ENCODE data around the gene TCERG1.

TCERG1 gene

DNA sequence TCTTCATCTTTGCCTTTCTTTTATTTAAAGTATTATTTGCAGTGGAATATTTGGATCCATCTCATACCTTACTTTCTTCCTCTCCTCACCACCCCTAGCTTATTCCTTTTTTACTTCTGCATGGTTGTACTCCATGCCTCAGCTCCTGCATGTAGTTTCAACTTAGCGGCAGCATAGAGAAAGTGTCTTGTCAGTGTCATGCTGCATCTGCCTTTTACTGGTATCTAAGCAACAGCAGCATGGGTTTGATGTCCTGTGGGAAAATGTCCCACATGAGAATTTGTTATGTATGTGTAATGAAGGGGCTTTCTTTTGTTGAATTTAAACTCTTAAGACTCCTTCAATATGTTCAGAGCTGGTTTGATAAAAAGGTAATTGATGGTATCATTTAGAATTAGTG lies 20.6 kb downstream of the TCERG1 start:
- no peak for DNase-seq (ENCODE audit: low read depth)
- TF ChIP-seq CTCF (conservative IDR thresholded peaks at IDR 0.05; ENCODE audit: low read length): no peak
- no peak overlapping the region for H3K4me3 ChIP-seq (ENCODE audit: low read length)

GRCh38 chr5:146474065-146474464 lies 26.9 kb downstream of the TCERG1 start:
- no peak overlapping the region for H3K4me3 ChIP-seq (ENCODE audit: low read length)
- TF ChIP-seq CTCF (conservative IDR thresholded peaks at IDR 0.05; ENCODE audit: low read length): no peak
- no peak for DNase-seq (ENCODE audit: low read depth)

- peak; percentile 23; the same call in 1 of the 2 replicates for TF ChIP-seq CTCF (conservative IDR thresholded peaks at IDR 0.05; ENCODE audit: low read length)
- DNase-seq (ENCODE audit: low read depth): no peak
- H3K4me3 ChIP-seq (ENCODE audit: low read length): no peak overlapping the region
Observed at GRCh38 chr5:146475190-146475780, 28.2 kb downstream of the TCERG1 start.

- TF ChIP-seq CTCF (conservative IDR thresholded peaks at IDR 0.05; ENCODE audit: low read length): no peak
- no peak overlapping the region for H3K4me3 ChIP-seq (ENCODE audit: low read length)
Observed at GRCh38 chr5:146475906-146476305, 28.8 kb downstream of the TCERG1 start.

GRCh38 chr5:146482775-146483174 lies 35.6 kb downstream of the TCERG1 start:
- H3K4me3 ChIP-seq (ENCODE audit: low read length): no peak overlapping the region
- no peak for DNase-seq (ENCODE audit: low read depth)
- no peak for TF ChIP-seq CTCF (conservative IDR thresholded peaks at IDR 0.05; ENCODE audit: low read length)

More at GRCh38 chr5:146475906-146476305, 28.8 kb downstream of the TCERG1 start:
- no peak for DNase-seq (ENCODE audit: low read depth)

GRCh38 chr5:146484714-146485391 lies 37.7 kb downstream of the TCERG1 start:
- no peak for TF ChIP-seq CTCF (conservative IDR thresholded peaks at IDR 0.05; ENCODE audit: low read length)
- H3K4me3 ChIP-seq (ENCODE audit: low read length): no peak overlapping the region
- no peak for DNase-seq (ENCODE audit: low read depth)

Data from AG10803 (cell line).